Activated CD4-positive, alpha-beta T cell treated with anti-CD3 and anti-CD28 coated beads for 36 hours (primary cell): ENCODE data around the gene IGSF9. TPM values are rescaled to one million over a fixed set of nuclear protein-coding genes. Genes with fewer than 3 reads are reported as not detected.

ENCODE experiments used
- ATAC-seq: fragments of 200-7000 bp; cut with Tn5 transposase; one replicate; pipeline ENCODE4 v1.10.0; 2021; ENCODE audit warnings: mild to moderate bottlenecking, moderate library complexity
- CTCF ChIA-PET: fragments of 350-600 bp; sonication (Branson Sonifier 250); formaldehyde crosslinking; loops from one replicate; lab custom pipeline; 2021; ENCODE audit warnings: antibody characterized with exemption; lab: Charles Lee
- POLR2A ChIA-PET: fragments of 350-600 bp; sonication (Branson Sonifier 250); formaldehyde crosslinking; loops from one replicate; lab custom pipeline; 2021; ENCODE audit warnings: antibody characterized with exemption, inconsistent platforms; lab: Charles Lee
- DNase-seq: peaks from one replicate; pipeline ENCODE4 v3.0.0-alpha.2; 2020
- H3K27ac Mint-ChIP-seq: one replicate; pipeline ENCODE4 v1.8.0; 2021; ENCODE audit warnings: mixed read lengths
- H3K27me3 Mint-ChIP-seq: one replicate; pipeline ENCODE4 v1.8.0; 2021; ENCODE audit warnings: mixed read lengths
- H3K36me3 Mint-ChIP-seq: one replicate; pipeline ENCODE4 v1.8.0; 2021; ENCODE audit warnings: low read depth, mixed read lengths
- H3K4me1 Mint-ChIP-seq: one replicate; pipeline ENCODE4 v1.8.0; 2021; ENCODE audit warnings: mixed read lengths
- H3K4me3 Mint-ChIP-seq: one replicate; pipeline ENCODE4 v1.8.0; 2021; ENCODE audit warnings: mild to moderate bottlenecking, moderate library complexity, mixed read lengths
- H3K9me3 Mint-ChIP-seq: one replicate; pipeline ENCODE4 v1.8.0; 2021; ENCODE audit warnings: low read depth, mixed read lengths
- intact Hi-C, 2 experiments: fragments of 100-400 bp; cut with DNase I in 1 of 2; cut with micrococcal nuclease in 1 of 2; formaldehyde crosslinking; loops; one replicate each; pipeline versions ENCODE4 v1.14.2 to v1.15.1; 2022 to 2024; cut with DNase I, micrococcal nuclease
- total RNA-seq, 2 experiments: library from RNA; stranded (reverse); gene quantifications; one replicate each; pipeline ENCODE4 v1.2.3, GENCODE V29; 2021

IGSF9 gene
- total RNA-seq, 2 experiments from 2014 or later = 0.07 TPM; not detected in 1

DNA sequence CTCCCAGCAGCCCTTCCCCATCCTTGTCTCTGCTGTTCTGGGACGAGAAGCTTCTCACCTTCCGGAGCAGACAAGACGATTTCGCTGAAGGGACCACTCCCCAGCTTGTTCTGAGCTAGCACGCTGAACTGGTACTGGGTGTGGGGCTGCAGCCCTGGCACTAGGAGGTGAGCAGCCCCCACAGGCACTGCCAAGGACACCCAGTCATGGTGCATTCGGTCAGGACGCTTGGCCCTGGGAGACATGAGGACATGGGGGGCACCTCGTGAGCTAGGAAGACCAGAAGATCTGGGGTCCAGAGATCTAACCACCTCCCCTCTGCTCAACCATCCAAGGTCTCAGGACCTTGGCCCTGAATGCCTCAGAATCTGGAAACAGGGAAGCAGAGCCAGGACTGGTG is 14.8 kb downstream of the IGSF9 start:
- H3K27ac Mint-ChIP-seq = no peak overlapping the region
- no peaks in the 10 kb centered on the region for H3K9me3 Mint-ChIP-seq
- ATAC-seq (no peak), DNase-seq (no peak)
- ChIA-PET CTCF (interaction anchor here (0.6 to 12.5 kb wide), 4 partner anchors 8 to 459 kb away, joined by 3 to 237 read pairs (median 3); no protein-coding TSS in a partner anchor), POLR2A (no interaction called here)
- H3K36me3 Mint-ChIP-seq = no peaks in the 10 kb centered on the region
- no peak overlapping the region for H3K4me3 Mint-ChIP-seq
- peaks cover 4% of the 10 kb centered on the region for H3K27me3 Mint-ChIP-seq
- peaks cover 6% of the 10 kb centered on the region for H3K4me1 Mint-ChIP-seq
- intact Hi-C loops = no loop called here

DNA sequence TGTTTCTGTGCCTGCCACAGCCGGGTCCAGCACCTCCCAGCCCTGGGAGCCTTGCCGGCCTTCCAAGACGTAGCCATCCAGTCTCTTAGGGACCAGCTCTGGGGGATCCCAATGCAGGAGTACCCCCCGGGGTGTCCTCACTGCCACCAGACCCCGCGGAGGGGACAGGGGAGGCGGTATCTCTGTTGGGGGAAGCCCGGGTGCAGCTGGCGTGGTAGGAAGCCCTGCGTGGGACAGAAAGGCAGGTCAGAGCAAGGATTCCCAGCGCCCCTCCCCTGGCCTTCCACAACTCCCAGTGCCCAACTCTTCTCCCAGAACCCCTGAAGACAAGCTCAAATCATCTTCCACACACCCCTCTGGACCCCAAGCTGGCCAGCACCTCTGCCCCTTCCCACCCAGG is 15.2 kb downstream of the IGSF9 start:
- intact Hi-C loops = no loop called here
- DNase-seq (no peak), ATAC-seq (no peak)
- Mint-ChIP-seq H3K4me1 (peaks cover 6% of the 10 kb centered on the region), H3K27me3 (peaks cover 2% of the 10 kb centered on the region), H3K4me3 (no peak overlapping the region), H3K9me3 (no peaks in the 10 kb centered on the region), H3K36me3 (peaks cover 1% of the 10 kb centered on the region), H3K27ac (no peak overlapping the region)
- ChIA-PET POLR2A (no interaction called here), CTCF (interaction anchor here (0.6 to 12.5 kb wide), 4 partner anchors 8 to 458 kb away, joined by 3 to 237 read pairs (median 3); no protein-coding TSS in a partner anchor)

GRCh38 chr1:159929155-159930051 is 16.0 kb downstream of the IGSF9 start:
- Mint-ChIP-seq H3K4me1 (peaks cover 6% of the 10 kb centered on the region), H3K9me3 (no peaks in the 10 kb centered on the region), H3K4me3 (no peak overlapping the region), H3K27ac (no peak overlapping the region), H3K36me3 (peaks cover 2% of the 10 kb centered on the region), H3K27me3 (no peaks in the 10 kb centered on the region)
- no peak for ATAC-seq
- no peak for DNase-seq
- POLR2A ChIA-PET = no interaction called here
- CTCF ChIA-PET = interaction anchor here (0.6 to 12.5 kb wide), 3 partner anchors 9 to 158 kb away, joined by 3 to 237 read pairs (median 3); no protein-coding TSS in a partner anchor
- intact Hi-C loops = loop anchor here in 1 of 2 experiments (10.0 kb wide), 3 partner anchors 275 to 1465 kb away; partner anchors contain the start of genes AIM2 and PEA15

DNA sequence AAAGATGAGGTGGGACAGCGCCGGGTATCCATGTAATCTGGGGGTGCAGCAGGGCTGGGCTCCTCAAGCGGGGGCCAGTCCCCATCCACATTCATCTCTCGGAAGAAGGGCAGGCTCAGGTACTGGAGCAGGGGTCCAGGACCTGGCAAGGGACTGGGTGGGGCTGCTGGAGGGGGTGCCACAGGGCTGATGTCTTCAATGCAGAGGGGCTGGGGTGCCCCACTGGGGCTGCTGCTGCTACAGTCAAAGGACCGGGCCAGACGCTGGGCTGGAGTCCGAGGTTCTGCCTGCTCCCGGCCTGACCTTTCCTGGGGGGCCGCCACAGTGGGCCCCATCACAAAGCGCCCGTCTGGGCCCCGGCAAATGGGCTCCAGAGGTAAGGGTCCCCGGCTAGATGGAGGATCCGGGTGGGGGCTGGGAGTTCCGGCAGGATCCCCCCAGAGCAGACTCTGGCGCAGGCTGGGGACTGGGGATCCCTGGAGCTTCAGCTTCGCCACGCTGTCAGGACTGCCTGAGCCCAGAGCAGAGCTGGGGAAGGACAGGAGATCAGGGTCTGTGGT is 16.8 kb downstream of the IGSF9 start:
- H3K36me3 Mint-ChIP-seq = peaks cover 10% of the 10 kb centered on the region
- no peak overlapping the region for H3K27ac Mint-ChIP-seq
- DNase-seq (no peak), ATAC-seq (no peak)
- POLR2A ChIA-PET = no interaction called here
- H3K27me3 Mint-ChIP-seq = no peaks in the 10 kb centered on the region
- intact Hi-C loops = loop anchor here in 1 of 2 experiments (10.0 kb wide), 3 partner anchors 276 to 1466 kb away; partner anchors contain the start of genes AIM2 and PEA15
- no peaks in the 10 kb centered on the region for H3K9me3 Mint-ChIP-seq
- H3K4me1 Mint-ChIP-seq = peaks cover 6% of the 10 kb centered on the region
- CTCF ChIA-PET = no interaction called here
- H3K4me3 Mint-ChIP-seq = no peak overlapping the region

DNA sequence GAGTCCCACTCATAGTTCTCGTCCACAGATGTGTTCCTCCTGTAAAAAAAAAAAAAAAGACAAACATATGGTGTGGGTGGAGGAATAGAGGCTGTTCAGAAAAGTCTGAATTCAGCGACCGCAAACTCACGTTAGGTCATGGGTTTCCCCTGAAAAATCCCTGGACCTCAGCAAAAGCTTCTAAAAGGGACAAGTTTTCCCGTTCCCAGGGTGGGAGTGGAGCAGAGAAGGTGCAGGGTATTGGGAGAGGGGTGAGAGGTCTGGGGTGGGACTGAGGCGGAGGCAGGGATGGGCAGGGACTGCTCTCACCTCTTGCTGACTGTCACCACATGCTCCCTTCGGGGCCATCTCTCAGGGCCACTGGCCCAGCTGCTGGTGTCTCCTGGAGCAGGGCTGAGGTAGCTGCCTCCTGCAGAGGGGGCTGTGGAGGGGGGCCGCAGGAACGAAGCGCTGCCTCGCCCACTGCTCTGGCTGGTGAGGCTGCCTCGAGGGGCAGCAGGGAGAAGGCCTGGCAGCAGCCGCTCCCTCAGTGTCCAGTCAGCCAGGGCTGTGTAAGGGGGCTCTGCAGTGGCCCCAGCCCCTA is 17.5 kb downstream of the IGSF9 start:
- peaks cover 12% of the 10 kb centered on the region for H3K4me1 Mint-ChIP-seq
- DNase-seq = no peak
- H3K4me3 Mint-ChIP-seq = no peak overlapping the region
- ChIA-PET POLR2A (interaction anchor here (0.6 kb wide), 1 partner anchor 11 kb away, joined by 3 read pairs; no protein-coding TSS in a partner anchor), CTCF (interaction anchor here (1.0 kb wide), 1 partner anchor 8 kb away, joined by 7 read pairs; no protein-coding TSS in a partner anchor)
- H3K9me3 Mint-ChIP-seq = no peaks in the 10 kb centered on the region
- no peaks in the 10 kb centered on the region for H3K27me3 Mint-ChIP-seq
- intact Hi-C loops = loop anchor here in 1 of 2 experiments (10.0 kb wide), 3 partner anchors 277 to 1467 kb away; partner anchors contain the start of genes AIM2 and PEA15
- peaks cover 16% of the 10 kb centered on the region for H3K36me3 Mint-ChIP-seq
- ATAC-seq = no peak
- no peak overlapping the region for H3K27ac Mint-ChIP-seq

DNA sequence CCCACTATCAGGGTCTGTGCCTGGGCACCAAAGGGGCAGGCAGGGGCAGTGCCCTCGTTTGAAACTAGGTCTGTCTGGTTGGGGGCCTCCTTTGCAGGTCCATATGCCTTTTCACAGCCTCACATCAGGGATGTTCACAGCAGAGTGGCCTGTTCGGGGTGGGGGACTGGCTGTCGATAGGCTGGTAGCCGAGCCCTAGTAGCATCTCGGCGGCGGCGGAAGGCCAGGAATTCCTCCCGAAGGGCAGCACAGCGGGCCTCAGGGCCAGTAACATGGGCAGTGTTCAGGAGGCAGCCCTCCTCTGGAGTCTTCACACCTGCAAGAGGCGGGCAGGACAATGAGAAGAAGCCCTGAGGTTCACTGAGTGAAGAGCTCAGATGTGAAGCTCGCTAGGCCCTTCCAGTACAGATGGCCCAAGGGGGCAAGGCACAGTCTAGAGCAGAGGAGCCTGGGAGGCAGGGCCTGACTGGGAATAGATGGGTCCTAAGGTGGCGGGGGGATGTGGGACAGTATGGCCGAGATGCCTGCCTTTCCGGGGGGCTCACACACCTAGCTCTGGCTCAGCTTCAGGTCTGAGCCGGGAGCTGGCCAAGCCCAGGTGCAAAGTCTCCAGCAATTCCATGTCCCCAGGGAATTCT is 18.1 kb downstream of the IGSF9 start:
- no peaks in the 10 kb centered on the region for H3K27me3 Mint-ChIP-seq
- intact Hi-C loops = loop anchor here in 1 of 2 experiments (10.0 kb wide), 3 partner anchors 277 to 1467 kb away; partner anchors contain the start of genes AIM2 and PEA15
- H3K9me3 Mint-ChIP-seq = no peaks in the 10 kb centered on the region
- no peak for DNase-seq
- ChIA-PET CTCF (interaction anchor here (1.0 kb wide), 1 partner anchor 9 kb away, joined by 7 read pairs; no protein-coding TSS in a partner anchor), POLR2A (interaction anchor here (0.6 kb wide), 1 partner anchor 12 kb away, joined by 3 read pairs; no protein-coding TSS in a partner anchor)
- H3K4me1 Mint-ChIP-seq = peaks cover 18% of the 10 kb centered on the region
- no peak overlapping the region for H3K4me3 Mint-ChIP-seq
- H3K36me3 Mint-ChIP-seq = peaks cover 19% of the 10 kb centered on the region
- peak overlapping the region; percentile 49 for H3K27ac Mint-ChIP-seq
- no peak for ATAC-seq

DNA sequence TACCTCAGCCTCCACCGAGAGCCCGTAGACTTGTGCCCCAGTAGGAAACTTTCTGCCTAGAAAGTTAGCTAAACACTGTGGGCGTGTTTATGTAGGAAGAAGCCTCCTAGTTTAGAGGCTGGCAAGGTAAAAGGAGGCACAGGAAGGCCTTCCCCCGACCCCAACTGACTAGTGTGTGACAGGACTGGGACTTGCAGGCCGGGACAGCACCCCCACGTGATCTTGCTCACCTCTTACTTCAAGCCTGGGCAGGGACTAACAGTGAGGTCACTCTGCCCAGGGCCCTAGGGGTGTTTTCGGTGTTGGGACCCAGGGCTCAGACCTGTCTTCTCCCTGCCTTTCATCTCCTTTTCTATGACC is 19.7 kb downstream of the IGSF9 start:
- intact Hi-C loops = loop anchor here (1.0 to 10.0 kb wide), 9 partner anchors 20 to 1469 kb away; partner anchors contain the start of genes AIM2 (in 1 of the 2), COPA (in 1 of the 2), DUSP23 (in 1 of the 2) and IGSF8 (in 1 of the 2)

DNA sequence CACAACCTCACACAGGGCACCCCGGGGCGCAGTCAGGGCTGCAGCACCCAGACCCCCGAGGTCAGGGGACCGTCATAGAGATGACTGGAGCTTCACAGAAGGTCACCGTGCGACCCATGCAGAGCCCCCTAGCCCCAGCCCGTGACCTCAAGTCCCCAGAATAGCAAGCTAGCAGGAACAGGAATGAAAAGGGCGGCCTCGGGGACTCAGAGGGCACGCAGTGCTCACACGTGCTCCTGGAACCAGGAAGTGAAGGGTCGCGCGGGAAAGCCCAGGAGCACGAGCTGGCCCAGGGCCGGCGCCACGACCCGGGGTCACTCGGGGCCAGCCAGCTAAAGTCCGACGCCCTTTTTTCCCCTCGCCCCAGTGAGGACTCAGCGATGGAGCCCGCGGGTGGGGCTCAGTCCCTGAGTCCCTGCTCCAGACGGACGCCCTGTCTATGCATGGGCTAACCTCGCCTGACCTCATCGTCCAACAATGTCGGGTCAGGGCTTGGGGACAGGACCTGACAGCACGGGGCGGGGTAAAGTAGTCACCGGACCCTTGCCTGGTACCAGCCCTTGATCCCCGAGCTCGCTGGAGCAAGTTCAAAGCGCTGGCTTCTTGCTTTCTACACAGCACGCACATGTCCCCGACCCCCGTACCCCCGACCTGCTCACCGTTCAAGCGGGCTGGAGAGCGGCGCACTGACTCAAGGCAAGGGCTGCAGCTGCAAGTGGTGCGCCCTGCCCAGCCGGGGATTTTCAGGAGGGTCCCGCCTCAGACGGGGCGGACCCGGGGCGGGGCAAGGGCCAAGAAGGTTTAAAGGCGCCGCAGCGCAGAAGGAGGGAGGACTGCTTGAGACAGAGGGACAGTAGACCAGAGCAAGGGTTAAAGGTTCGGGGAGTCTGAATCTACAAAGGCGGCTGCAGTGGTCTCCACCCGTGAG is 20.4 kb downstream of the IGSF9 start, which contains the start of gene TAGLN2:
Gene TAGLN2, minus strand, starts transcription at position 717 of the 928 bp plus-strand sequence. CDS start 4,998 bp downstream, outside the sequence.
- DNase-seq (peak; percentile 94), ATAC-seq (peak; percentile 69)
- ChIA-PET CTCF (interaction anchor here (0.6 to 2.3 kb wide), 10 partner anchors 11 to 146 kb away, joined by 3 to 6 read pairs (median 4); no protein-coding TSS in a partner anchor), POLR2A (interaction anchor here (0.6 to 2.3 kb wide), 6 partner anchors 13 to 173 kb away, joined by 3 to 10 read pairs (median 5); partner anchors contain the start of genes IGSF8 and IGSF9)
- Mint-ChIP-seq H3K27me3 (no peaks in the 10 kb centered on the region), H3K4me1 (peaks cover 38% of the 10 kb centered on the region), H3K27ac (peak within 1 kb of the TSS; percentile 98), H3K4me3 (peak within 1 kb of the TSS; percentile 95), H3K36me3 (peaks cover 40% of the 10 kb centered on the region), H3K9me3 (no peaks in the 10 kb centered on the region)
- intact Hi-C loops = loop anchor here (1.0 to 10.0 kb wide), 11 partner anchors 20 to 1992 kb away; partner anchors contain the start of genes AIM2 (in 1 of the 2), COPA (in 1 of the 2), DUSP23 (in 1 of the 2) and IGSF8 (in 1 of the 2)

More for the DNA sequence above, 19.7 kb downstream of the IGSF9 start:
- peak overlapping the region; percentile 98 for H3K27ac Mint-ChIP-seq
- H3K4me1 Mint-ChIP-seq = peaks cover 34% of the 10 kb centered on the region
- no peaks in the 10 kb centered on the region for H3K27me3 Mint-ChIP-seq
- POLR2A ChIA-PET = interaction anchor here (0.6 to 1.8 kb wide), 5 partner anchors 13 to 172 kb away, joined by 3 to 5 read pairs (median 5); partner anchors contain the start of gene IGSF8
- CTCF ChIA-PET = interaction anchor here (0.8 to 1.4 kb wide), 5 partner anchors 10 to 85 kb away, joined by 3 to 5 read pairs (median 3); no protein-coding TSS in a partner anchor
- H3K36me3 Mint-ChIP-seq = peaks cover 34% of the 10 kb centered on the region
- peak; percentile 33 for ATAC-seq
- no peaks in the 10 kb centered on the region for H3K9me3 Mint-ChIP-seq
- peak overlapping the region; percentile 95 for H3K4me3 Mint-ChIP-seq
- peak; percentile 76 for DNase-seq
